K562 (cell line): Measurements from ENCODE around the gene MEIS1. TPM values are rescaled to one million over a fixed set of nuclear protein-coding genes. Genes with fewer than 3 reads are reported as not detected.

Source experiments
- ATF1 ChIP-seq, 2 experiments: fragments of 450-650 bp in 1 of 2; IDR thresholded peaks; 2 replicates each; pipeline ENCODE4 v1.6.1; 2016; ENCODE audit warnings: missing compliant biosample characterization in 1 of 2, missing genetic modification characterization in 1 of 2
- CBFA2T3 ChIP-seq: fragments of 450-650 bp; IDR thresholded peaks from 2 replicates; pipeline ENCODE4 v1.6.1; 2017
- DPF2 ChIP-seq: fragments of 450-650 bp; IDR thresholded peaks from 2 replicates; pipeline ENCODE4 v1.6.1; 2016
- HDAC1 ChIP-seq, 2 experiments: fragments of 450-650 bp; IDR thresholded peaks; 2 replicates each; pipeline ENCODE4 v1.6.1; 2016 to 2017; ENCODE audit warnings: inconsistent platforms in 1 of 2, mild to moderate bottlenecking in 1 of 2, moderate library complexity in 1 of 2
- HES1 ChIP-seq: fragments of 450-650 bp; IDR thresholded peaks from 2 replicates; pipeline ENCODE4 v1.6.1; 2016; ENCODE audit warnings: low read depth, mild to moderate bottlenecking, moderate library complexity
- HINFP ChIP-seq: fragments of 450-650 bp; conservative IDR thresholded peaks from 2 replicates; pipeline ENCODE4 v1.6.1; 2016; ENCODE audit warnings: missing genetic modification characterization, low read depth, mild to moderate bottlenecking, control low read depth, missing compliant biosample characterization
- MAZ ChIP-seq, 2 experiments: fragments of 450-650 bp in 1 of 2; sonication (generic) in 1 of 2; formaldehyde crosslinking; IDR thresholded peaks in 1 of 2; conservative IDR thresholded peaks in 1 of 2; 2 replicates each; pipeline versions ENCODE4 v1.4.0 to v1.5.0; 2020; ENCODE audit warnings: mild to moderate bottlenecking in 1 of 2, missing genetic modification reagents in 1 of 2
- MEF2A ChIP-seq: IDR thresholded peaks from 2 replicates; pipeline ENCODE4 v1.6.1; 2011; ENCODE audit warnings: low read depth, mild to moderate bottlenecking, low read length, moderate library complexity; ENCODE audit not compliant: control insufficient read depth
- MYC ChIP-seq, 2 experiments: fragments of 250-450 bp in 1 of 2; sonication (Bioruptor Pico) in 1 of 2; IDR thresholded peaks; 2 replicates each; pipeline versions ENCODE4 v1.5.1 to v1.6.1; 2012 to 2021; ENCODE audit warnings: low read depth in 2 of 2, borderline replicate concordance in 1 of 2, improper control_type of control experiment in 1 of 2, low read length in 1 of 2, mild to moderate bottlenecking in 1 of 2, moderate library complexity in 1 of 2
- POLR2A ChIP-seq: fragments of 450-650 bp; conservative IDR thresholded peaks from 2 replicates; pipeline ENCODE4 v1.6.1; 2016
- PRPF4 ChIP-seq: fragments of 200-400 bp; formaldehyde crosslinking; IDR thresholded peaks from one replicate; pipeline ENCODE4 v1.6.1; 2017; ENCODE audit warnings: low read length, low read depth, mild to moderate bottlenecking; ENCODE audit not compliant: insufficient read depth, poor library complexity, severe bottlenecking
- SMAD1 ChIP-seq: fragments of 150-350 bp; IDR thresholded peaks from 2 replicates; pipeline ENCODE4 v1.6.1; 2014; ENCODE audit warnings: low read length, low read depth; ENCODE audit not compliant: partially characterized antibody
- STAT6 ChIP-seq: sonication (generic); formaldehyde crosslinking; IDR thresholded peaks from 2 replicates; pipeline ENCODE4 v1.8.1; 2023; ENCODE audit warnings: mild to moderate bottlenecking, missing genetic modification reagents
- XRCC5 ChIP-seq: fragments of 200-400 bp; formaldehyde crosslinking; IDR thresholded peaks from 2 replicates; pipeline ENCODE4 v1.6.1; 2017; ENCODE audit warnings: low read depth, mild to moderate bottlenecking, low read length
- YY1 ChIP-seq, 3 experiments: IDR thresholded peaks; 2 replicates each; pipeline ENCODE4 v1.6.1; 2011; ENCODE audit warnings: low read length in 2 of 3, mild to moderate bottlenecking in 2 of 3, moderate library complexity in 2 of 3, borderline replicate concordance in 1 of 3, control low read depth in 1 of 3, low read depth in 1 of 3; ENCODE audit not compliant: insufficient read depth in 3 of 3, insufficient replicate concordance in 2 of 3, control insufficient read depth in 1 of 3, insufficient read length in 1 of 3; ENCODE audit errors: extremely low read depth in 1 of 3
- ZNF324 ChIP-seq: fragments of 250-450 bp; sonication (Bioruptor Pico); IDR thresholded peaks from 2 replicates; pipeline ENCODE4 v1.4.0; 2020; ENCODE audit warnings: mild to moderate bottlenecking
- ZNF395 ChIP-seq: fragments of 200-800 bp; sonication (Bioruptor generic); IDR thresholded peaks from 2 replicates; pipeline ENCODE4 v1.6.1; 2017; ENCODE audit warnings: missing genetic modification characterization, missing compliant biosample characterization
- ZNF830 ChIP-seq: fragments of 250-450 bp; sonication (Bioruptor Pico); IDR thresholded peaks from 2 replicates; pipeline ENCODE4 v1.5.0; 2021; ENCODE audit warnings: mild to moderate bottlenecking
- polyA plus RNA-seq, 8 experiments: library from polyadenylated mRNA; depleted of rRNA in 4 of 8; stranded (reverse) in 5 of 8; unstranded in 3 of 8; fragments of >200 nt; fragmentation: Nextera tagmentation in 2 of 8; fragmentation: Illumina TruSeq in 1 of 8; extraction: Ambion mirVana in 2 of 8; extraction: Trizol in 1 of 8; gene quantifications; 2 replicates each; pipeline versions ENCODE4 v1.2.1 to v1.2.3, GENCODE V29; 2011 to 2014; ENCODE audit warnings: inconsistent platforms in 1 of 8, missing spikeins in 1 of 8
- total RNA-seq, 7 experiments: library from RNA; depleted of rRNA in 6 of 7; stranded (reverse); fragments of >200 nt in 6 of 7; fragmentation: Illumina TruSeq in 2 of 7; extraction: Trizol in 2 of 7; gene quantifications; 2 replicates each; pipeline versions ENCODE4 v1.2.1 to v1.2.3, GENCODE V29; 2011 to 2021; ENCODE audit warnings: low replicate concordance in 1 of 7

The MEIS1 gene
- total and polyA plus RNA-seq, 9 of the 15 experiments (the other 6 are each of a cell fraction or from before 2014, with no cell fraction given): 2.3 to 9.0 (median 5.9) TPM

GRCh38 chr2:66434679-66435548 is at the start of gene MEIS1 (continued):
- TF ChIP-seq MYC (IDR thresholded peaks at IDR 0.05; ENCODE audit: low read depth, low read length): peak; percentile 77
- TF ChIP-seq MYC (CRISPR knock-in tag; IDR thresholded peaks at IDR 0.05; ENCODE audit: borderline replicate concordance, low read depth): no peak
- TF ChIP-seq MEF2A: no peak
- no peak for TF ChIP-seq XRCC5
- TF ChIP-seq HES1: no peak
- TF ChIP-seq DPF2: peak; percentile 39; the same call in 1 of the 2 replicates
- TF ChIP-seq PRPF4: no peak
- TF ChIP-seq ATF1 (CRISPR knock-in tag; IDR thresholded peaks at IDR 0.05): no peak
- peak; percentile 84 for TF ChIP-seq ATF1 (tag; IDR thresholded peaks at IDR 0.05)
- no peak for TF ChIP-seq CBFA2T3
- TF ChIP-seq HDAC1 (IDR thresholded peaks at IDR 0.05): peak; percentile 48 to 85; a peak in 3 of 4 replicates
- TF ChIP-seq HINFP (tag): no peak; the same call in 1 of the 2 replicates
- TF ChIP-seq YY1 (IDR thresholded peaks at IDR 0.05; ENCODE audit: borderline replicate concordance in 1 of 3, control insufficient read depth in 1 of 3, extremely low read depth in 1 of 3, insufficient read depth in 3 of 3, insufficient read length in 1 of 3, insufficient replicate concordance in 2 of 3, low read depth in 1 of 3, low read length in 2 of 3): peak; percentile 33 to 89 (median 64)
- no peak for TF ChIP-seq STAT6
- no peak for TF ChIP-seq ZNF324 (CRISPR knock-in tag)
- no peak for TF ChIP-seq ZNF830
- TF ChIP-seq SMAD1: no peak
- TF ChIP-seq ZNF395 (CRISPR knock-in tag): 0 out of 2 replicates have a peak, but pooled peaks have one; percentile 51
- TF ChIP-seq POLR2A: peak; percentile 82
- peak; percentile 62 to 68; a peak in 3 of 4 replicates for TF ChIP-seq MAZ (CRISPR knock-in tag; conservative IDR thresholded peaks at IDR 0.05 in 1 of 2, IDR thresholded peaks at IDR 0.05 in 1 of 2)
